IMR-90 (cell line): ENCODE measurements around the gene CHRD.

Experiments
- BHLHE40 ChIP-seq: fragments of 150-350 bp; IDR thresholded peaks from 2 replicates; pipeline ENCODE4 v1.6.1; 2016; ENCODE audit warnings: mild to moderate bottlenecking, low read depth, low read length
- CEBPB ChIP-seq: IDR thresholded peaks from 2 replicates; pipeline ENCODE4 v1.6.1; 2012; ENCODE audit warnings: low read depth, low read length, improper control_type of control experiment
- FOS ChIP-seq: fragments of 150-350 bp; IDR thresholded peaks from 2 replicates; pipeline ENCODE4 v1.6.1; 2016; ENCODE audit warnings: low read depth, low read length
- MAFK ChIP-seq: IDR thresholded peaks from 2 replicates; pipeline ENCODE4 v1.6.1; 2012; ENCODE audit warnings: low read depth, low read length, improper control_type of control experiment
- MAZ ChIP-seq: IDR thresholded peaks from 2 replicates; pipeline ENCODE4 v1.6.1; 2012; ENCODE audit warnings: low read depth, mild to moderate bottlenecking, low read length, improper control_type of control experiment, moderate library complexity, borderline replicate concordance
- MXI1 ChIP-seq: IDR thresholded peaks from 2 replicates; pipeline ENCODE4 v1.6.1; 2012; ENCODE audit warnings: low read depth, mild to moderate bottlenecking, low read length, moderate library complexity, borderline replicate concordance
- POLR2A ChIP-seq: IDR thresholded peaks from 2 replicates; pipeline ENCODE4 v1.6.1; 2012; ENCODE audit warnings: mild to moderate bottlenecking, low read depth, low read length
- RAD21 ChIP-seq: IDR thresholded peaks from 2 replicates; pipeline ENCODE4 v1.6.1; 2012; ENCODE audit warnings: low read length, improper control_type of control experiment
- RCOR1 ChIP-seq: IDR thresholded peaks from 2 replicates; pipeline ENCODE4 v1.6.1; 2012; ENCODE audit warnings: mild to moderate bottlenecking, low read length, improper control_type of control experiment; ENCODE audit not compliant: insufficient replicate concordance
- RFX5 ChIP-seq: IDR thresholded peaks from 2 replicates; pipeline ENCODE4 v1.8.0; 2012; ENCODE audit warnings: low read depth, mild to moderate bottlenecking, low read length, moderate library complexity
- SMC3 ChIP-seq: fragments of 150-350 bp; IDR thresholded peaks from 2 replicates; pipeline ENCODE4 v1.6.1; 2016; ENCODE audit warnings: low read depth, mild to moderate bottlenecking, antibody characterized with exemption, low read length, moderate library complexity
- TF ChIP-seq, protein P1 (sequence below): conservative IDR thresholded peaks from 2 replicates; pipeline ENCODE4 v1.5.1; 2012; ENCODE audit warnings: mild to moderate bottlenecking, low read depth, low read length, improper control_type of control experiment
- TF ChIP-seq, protein P2 (sequence below): fragments of 150-350 bp; IDR thresholded peaks from 2 replicates; pipeline ENCODE4 v1.6.1; 2017; ENCODE audit warnings: mild to moderate bottlenecking, antibody characterized with exemption, low read length, low read depth
- TF ChIP-seq, protein P3 (sequence below): fragments of 150-350 bp; IDR thresholded peaks from 2 replicates; pipeline ENCODE4 v1.6.1; 2016; ENCODE audit warnings: low read depth, mild to moderate bottlenecking, low read length, moderate library complexity, borderline replicate concordance

DNA sequence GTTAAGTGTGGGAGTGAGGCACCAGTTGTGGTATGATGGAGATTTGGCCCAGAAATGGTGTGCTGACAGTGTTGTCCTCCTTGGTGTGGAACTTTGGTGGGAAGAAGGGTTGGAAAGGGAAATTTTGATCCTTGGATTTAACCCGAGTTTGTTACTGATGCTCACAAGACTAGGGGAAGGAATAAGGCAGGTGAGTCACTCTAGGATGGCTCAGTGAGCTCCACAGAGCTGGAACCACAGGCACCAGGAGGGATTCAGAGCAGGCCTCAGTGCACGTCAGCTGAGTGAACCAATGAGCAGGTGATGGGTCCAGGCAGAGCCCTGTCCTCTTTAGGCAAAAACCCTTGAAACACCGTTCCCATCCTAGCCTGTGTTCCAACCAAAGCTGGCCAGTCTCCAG is 11.4 kb downstream of the CHRD start:
- no peak for TF ChIP-seq POLR2A
- TF ChIP-seq, protein P1, sequence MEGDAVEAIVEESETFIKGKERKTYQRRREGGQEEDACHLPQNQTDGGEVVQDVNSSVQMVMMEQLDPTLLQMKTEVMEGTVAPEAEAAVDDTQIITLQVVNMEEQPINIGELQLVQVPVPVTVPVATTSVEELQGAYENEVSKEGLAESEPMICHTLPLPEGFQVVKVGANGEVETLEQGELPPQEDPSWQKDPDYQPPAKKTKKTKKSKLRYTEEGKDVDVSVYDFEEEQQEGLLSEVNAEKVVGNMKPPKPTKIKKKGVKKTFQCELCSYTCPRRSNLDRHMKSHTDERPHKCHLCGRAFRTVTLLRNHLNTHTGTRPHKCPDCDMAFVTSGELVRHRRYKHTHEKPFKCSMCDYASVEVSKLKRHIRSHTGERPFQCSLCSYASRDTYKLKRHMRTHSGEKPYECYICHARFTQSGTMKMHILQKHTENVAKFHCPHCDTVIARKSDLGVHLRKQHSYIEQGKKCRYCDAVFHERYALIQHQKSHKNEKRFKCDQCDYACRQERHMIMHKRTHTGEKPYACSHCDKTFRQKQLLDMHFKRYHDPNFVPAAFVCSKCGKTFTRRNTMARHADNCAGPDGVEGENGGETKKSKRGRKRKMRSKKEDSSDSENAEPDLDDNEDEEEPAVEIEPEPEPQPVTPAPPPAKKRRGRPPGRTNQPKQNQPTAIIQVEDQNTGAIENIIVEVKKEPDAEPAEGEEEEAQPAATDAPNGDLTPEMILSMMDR = no peak
- TF ChIP-seq CEBPB = no peak
- no peak for TF ChIP-seq RAD21
- TF ChIP-seq BHLHE40 = no peak
- no peak for TF ChIP-seq FOS
- no peak for TF ChIP-seq MAZ
- no peak for TF ChIP-seq MXI1
- TF ChIP-seq RCOR1 = no peak
- TF ChIP-seq, protein P2, sequence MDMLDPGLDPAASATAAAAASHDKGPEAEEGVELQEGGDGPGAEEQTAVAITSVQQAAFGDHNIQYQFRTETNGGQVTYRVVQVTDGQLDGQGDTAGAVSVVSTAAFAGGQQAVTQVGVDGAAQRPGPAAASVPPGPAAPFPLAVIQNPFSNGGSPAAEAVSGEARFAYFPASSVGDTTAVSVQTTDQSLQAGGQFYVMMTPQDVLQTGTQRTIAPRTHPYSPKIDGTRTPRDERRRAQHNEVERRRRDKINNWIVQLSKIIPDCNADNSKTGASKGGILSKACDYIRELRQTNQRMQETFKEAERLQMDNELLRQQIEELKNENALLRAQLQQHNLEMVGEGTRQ = no peak
- no peak for TF ChIP-seq SMC3
- TF ChIP-seq, protein P3, sequence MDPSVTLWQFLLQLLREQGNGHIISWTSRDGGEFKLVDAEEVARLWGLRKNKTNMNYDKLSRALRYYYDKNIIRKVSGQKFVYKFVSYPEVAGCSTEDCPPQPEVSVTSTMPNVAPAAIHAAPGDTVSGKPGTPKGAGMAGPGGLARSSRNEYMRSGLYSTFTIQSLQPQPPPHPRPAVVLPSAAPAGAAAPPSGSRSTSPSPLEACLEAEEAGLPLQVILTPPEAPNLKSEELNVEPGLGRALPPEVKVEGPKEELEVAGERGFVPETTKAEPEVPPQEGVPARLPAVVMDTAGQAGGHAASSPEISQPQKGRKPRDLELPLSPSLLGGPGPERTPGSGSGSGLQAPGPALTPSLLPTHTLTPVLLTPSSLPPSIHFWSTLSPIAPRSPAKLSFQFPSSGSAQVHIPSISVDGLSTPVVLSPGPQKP = no peak
- no peak for TF ChIP-seq MAFK
- no peak for TF ChIP-seq RFX5
